ENCODE results near the gene PPM1F.

DNA sequence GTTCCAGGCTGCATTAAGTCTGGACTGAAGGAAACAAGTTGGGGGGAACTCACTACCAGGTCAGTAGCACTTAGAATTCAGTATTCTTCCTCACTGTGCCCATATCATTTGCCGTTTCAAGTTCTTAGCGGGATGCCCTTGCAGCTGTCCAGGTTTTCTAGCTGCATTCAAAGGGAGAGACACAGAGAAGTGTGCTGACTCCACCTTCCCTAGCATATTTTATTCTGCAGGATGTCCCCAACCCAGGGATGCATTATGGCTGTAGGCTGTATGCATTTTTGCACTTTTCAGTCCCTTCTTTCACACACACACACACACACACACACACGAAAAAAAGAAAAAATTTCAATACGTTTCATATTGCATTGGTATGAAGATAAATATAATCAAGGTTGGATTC is 49.4 kb downstream of the PPM1F start:
- TF ChIP-seq, protein P1, sequence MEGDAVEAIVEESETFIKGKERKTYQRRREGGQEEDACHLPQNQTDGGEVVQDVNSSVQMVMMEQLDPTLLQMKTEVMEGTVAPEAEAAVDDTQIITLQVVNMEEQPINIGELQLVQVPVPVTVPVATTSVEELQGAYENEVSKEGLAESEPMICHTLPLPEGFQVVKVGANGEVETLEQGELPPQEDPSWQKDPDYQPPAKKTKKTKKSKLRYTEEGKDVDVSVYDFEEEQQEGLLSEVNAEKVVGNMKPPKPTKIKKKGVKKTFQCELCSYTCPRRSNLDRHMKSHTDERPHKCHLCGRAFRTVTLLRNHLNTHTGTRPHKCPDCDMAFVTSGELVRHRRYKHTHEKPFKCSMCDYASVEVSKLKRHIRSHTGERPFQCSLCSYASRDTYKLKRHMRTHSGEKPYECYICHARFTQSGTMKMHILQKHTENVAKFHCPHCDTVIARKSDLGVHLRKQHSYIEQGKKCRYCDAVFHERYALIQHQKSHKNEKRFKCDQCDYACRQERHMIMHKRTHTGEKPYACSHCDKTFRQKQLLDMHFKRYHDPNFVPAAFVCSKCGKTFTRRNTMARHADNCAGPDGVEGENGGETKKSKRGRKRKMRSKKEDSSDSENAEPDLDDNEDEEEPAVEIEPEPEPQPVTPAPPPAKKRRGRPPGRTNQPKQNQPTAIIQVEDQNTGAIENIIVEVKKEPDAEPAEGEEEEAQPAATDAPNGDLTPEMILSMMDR (IDR thresholded peaks at IDR 0.05; ENCODE audit: poor library complexity, severe bottlenecking) = no peak
- TF ChIP-seq POLR2AphosphoS5 (IDR thresholded peaks at IDR 0.05) (no peak), EP300 (conservative IDR thresholded peaks at IDR 0.05; ENCODE audit: poor library complexity, severe bottlenecking) (no peak), TAF1 (IDR thresholded peaks at IDR 0.05; ENCODE audit: low read depth) (no peak), SMC3 (conservative IDR thresholded peaks at IDR 0.05; ENCODE audit: poor library complexity) (no peak), RAD21 (conservative IDR thresholded peaks at IDR 0.05) (no peak), EZH2 (IDR thresholded peaks at IDR 0.05; ENCODE audit: borderline replicate concordance, insufficient read depth, low read length, poor library complexity, severe bottlenecking) (no peak)

Data from neural cell (in vitro differentiated cells).